Activated CD4-positive, alpha-beta T cell treated with anti-CD3 and anti-CD28 coated beads, Interleukin-2, amount 50 U/mL, for 1 hour (primary cell): ENCODE measurements around the gene APBB2.
"Not testable (repeated sequence)": the region's sequence is repeated elsewhere in the genome, so short reads cannot be mapped to it uniquely, and the experiment has no call there.

Experiments
- DNase-seq: peaks from one replicate; pipeline ENCODE4 v3.0.0-alpha.2; 2020

Gene APBB2

DNA sequence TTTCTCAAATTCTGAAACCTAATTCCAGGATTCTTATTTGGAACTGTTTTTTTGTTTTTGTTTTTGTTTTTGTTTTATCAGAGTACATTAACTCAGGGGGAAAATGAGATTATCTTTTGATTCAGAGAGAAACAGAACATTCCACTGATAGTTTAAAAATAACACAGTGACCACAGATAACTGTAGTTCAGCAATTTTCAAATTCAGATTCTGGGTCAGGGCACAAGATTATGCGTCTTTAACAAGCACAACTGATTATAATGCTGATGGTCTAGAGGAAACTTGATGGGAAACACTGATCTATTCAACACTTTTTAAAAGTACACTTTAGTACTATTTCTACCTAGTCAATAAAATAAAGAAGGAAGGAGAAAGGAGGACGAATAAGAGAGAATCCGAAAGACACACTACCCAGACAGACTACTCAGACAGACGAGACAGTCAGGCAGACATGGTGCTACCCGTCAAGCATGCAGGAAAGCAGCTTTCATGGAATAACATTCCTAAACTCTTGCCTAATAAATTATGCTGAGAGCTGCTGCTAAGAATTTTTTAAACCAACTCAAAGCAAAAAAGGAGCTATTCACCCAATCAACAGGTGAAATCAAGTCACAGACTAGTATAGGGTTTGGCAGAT is 59.0 kb downstream of the APBB2 start:
- DNase-seq = no peak

DNA sequence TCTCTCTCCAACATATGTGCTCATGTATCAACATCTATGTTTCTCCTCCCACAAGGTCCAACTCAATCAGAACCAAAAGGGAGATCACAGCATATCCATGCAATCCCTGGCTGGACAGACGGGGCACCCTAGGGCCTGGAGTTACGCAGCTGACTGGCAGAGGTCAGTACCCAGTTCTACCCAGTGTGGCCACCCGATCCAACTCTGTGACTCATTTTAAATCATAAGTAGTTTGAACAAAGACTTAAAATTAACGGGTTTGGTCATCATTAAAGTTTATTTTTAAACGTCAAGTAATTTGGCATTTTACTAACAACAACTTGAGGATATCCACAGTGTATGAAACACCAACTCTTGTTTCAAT is 59.5 kb downstream of the APBB2 start:
- no peak for DNase-seq

DNA sequence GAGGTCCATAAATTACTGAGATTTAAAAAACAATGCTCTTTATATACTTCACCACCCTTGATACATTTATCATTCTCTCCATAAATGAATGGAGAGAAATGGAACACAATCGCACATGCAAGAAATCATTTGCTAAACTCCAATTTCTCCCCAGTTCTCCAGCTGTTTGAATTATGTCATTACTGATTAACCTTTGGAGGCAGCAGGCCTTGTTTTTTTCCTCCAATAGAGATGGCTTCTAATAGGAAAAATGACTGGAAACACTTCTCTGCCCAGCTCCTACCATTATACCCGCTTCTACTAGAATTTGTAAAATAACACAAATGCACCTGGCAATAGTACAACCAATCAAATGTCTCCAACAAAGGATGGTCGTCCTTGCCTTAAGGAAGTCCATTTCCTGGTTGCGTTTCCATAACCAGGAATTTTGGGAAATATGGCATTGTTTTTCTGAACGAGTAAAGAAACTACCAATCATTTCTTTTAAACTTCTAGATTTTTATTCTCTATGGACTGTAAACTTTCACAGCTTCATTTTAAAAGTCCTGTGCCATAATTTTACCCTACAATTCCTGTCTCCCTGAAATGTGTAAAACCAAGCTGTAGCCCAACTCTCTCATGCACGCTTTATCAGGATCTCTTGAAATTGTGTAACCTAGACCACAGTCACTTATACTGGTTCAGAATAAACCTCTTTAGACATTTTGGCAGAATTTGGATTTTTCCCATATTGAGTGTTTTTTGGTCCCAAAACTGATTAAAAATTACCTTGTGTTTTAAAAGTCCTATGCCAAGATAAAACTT is 60.1 kb downstream of the APBB2 start:
- DNase-seq = no peak

GRCh38 chr4:41150401-41150800 is 63.9 kb downstream of the APBB2 start:
- no peak for DNase-seq

GRCh38 chr4:41149568-41149967 is 64.8 kb downstream of the APBB2 start:
- not testable (repeated sequence) for DNase-seq

GRCh38 chr4:41148931-41149330 is 65.4 kb downstream of the APBB2 start:
- no peak for DNase-seq

- no peak for DNase-seq
These were observed 66.0 kb downstream of the APBB2 start for GRCh38 chr4:41148292-41148691.

DNA sequence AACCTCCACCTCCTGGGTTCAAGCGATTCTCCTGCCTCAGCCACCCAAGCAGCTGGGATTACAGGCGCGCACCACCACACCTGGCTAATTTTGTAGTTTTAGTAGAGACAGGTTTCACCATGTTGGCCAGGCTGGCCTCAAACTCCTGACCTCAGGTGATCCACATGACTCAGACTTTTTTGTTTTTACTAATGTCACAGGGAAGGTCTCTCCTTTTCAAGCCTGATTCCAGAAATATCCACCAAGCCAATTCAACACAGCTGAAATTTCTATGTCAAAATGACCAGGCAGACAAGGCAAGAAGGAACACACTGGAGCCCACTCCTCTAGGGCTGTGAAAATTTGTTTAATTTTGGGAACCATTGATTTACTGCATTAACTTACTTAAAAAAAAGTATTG is 66.8 kb downstream of the APBB2 start:
- DNase-seq = not testable (repeated sequence)

- no peak for DNase-seq
These were observed 67.4 kb downstream of the APBB2 start for GRCh38 chr4:41146716-41147506.

GRCh38 chr4:41146196-41146595 is 68.1 kb downstream of the APBB2 start:
- no peak for DNase-seq

- DNase-seq = no peak
These were observed 68.7 kb downstream of the APBB2 start for GRCh38 chr4:41145571-41146078.

GRCh38 chr4:41144812-41145211 is 69.5 kb downstream of the APBB2 start:
- DNase-seq = no peak

DNA sequence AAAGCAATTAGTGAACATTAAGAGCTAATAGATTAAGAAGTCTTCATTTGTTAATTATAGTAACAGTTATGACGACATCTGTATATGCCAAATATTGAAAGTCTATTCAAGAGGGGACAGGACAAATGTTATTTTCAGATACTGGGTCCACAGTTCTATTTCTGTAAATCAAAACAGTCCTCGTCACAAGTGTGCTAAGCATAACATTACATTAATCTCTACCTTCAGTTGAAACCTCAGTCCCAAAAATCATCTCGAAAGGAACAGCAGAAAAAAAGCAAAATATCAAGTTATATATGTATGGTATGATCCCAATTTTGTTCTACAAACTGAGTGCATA is 70.3 kb downstream of the APBB2 start:
- no peak for DNase-seq

DNA sequence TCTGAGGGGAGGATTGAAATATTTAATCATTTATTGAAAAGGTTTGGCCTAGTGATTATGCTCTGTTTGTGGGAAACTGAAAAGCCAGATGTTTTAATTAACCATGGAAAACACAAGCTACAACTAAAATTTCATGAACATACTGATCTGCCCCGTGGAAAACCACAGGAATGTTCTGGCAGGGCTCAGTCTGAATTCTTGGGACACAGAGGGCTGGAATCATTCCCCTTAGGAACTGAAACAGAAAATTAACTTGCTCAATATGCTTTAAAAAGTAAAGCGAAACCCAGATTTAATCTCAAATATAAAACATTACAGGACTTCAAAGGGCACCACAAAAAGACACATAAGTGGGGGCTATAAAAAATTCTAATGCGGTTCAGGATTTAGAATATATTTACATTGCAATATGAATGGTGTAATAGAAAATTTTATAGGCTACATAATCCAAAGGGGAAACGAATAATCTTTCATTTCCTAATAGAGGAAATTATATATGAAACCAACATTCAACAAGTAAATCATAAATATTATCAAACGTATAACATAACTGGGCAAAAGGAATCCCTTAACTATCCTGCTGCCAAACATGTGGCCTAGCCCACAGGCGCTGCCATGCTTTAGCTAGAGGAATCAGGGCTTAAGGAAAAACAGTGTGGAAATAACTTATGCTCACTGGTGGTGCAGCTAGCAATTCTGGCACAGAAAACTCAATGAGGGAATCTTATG is 70.9 kb downstream of the APBB2 start:
- no peak for DNase-seq

DNA sequence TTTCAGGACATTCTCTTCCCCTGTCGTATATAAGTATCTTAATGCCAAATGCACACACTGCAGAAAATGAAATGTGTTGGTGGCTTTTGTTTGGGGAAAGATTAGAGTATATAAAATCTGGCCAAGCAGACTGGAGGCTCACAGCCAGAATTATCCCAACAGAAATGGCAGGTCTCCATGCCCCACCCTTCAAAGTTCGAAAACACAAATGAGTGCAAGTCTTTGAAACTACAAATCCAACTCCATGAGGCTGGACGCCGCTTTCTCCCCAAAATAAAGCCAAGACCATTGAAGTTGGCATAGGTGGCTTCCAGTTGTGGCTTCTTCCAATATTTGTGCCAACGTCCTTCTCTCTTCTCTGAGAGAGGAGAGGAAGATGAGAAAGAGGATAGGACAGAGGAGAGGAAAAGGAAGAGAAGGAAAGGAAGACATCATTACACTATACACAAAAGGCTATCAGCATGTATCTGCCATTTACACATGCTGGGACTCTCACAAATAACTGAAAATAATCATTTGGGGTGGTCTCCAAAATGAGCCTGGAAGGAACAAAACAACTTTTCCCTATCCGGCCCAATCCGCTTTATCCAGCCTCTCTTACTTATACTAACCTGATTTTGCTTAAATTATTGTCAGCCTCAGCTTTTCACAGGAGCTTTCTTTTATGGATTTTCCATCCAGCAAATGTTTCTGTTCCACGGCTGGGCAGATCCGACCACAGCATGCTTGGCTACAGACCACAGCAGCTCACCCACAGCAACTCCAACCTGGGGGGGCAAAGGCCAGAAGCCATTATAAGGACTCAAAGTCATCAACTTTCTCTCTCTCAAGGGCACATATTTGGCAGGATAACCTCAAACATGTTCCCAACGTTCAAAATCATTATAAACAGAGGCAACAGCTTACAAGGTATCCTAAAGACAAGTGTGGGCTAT is 71.7 kb downstream of the APBB2 start:
- no peak for DNase-seq

GRCh38 chr4:41141900-41142299 is 72.4 kb downstream of the APBB2 start:
- DNase-seq = no peak

DNA sequence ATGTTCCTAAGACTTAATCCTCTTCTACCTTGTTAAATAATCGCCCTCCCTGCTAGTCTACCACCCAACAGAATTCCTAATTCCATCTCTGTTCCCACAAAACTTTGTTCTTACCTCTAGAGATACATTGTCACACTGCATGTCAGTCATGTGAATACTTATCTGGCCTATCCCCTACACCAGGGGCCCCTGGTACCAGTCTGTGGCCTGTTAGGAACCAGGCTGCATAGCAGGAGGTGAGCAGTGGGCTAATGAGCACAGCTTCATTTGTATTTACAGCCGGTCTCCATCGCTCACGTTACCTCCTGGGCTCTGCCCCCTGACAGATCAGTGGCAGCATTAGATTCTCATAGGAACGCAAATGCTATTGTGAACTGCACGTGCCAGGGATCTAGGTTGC is 73.9 kb downstream of the APBB2 start:
- DNase-seq = no peak

DNA sequence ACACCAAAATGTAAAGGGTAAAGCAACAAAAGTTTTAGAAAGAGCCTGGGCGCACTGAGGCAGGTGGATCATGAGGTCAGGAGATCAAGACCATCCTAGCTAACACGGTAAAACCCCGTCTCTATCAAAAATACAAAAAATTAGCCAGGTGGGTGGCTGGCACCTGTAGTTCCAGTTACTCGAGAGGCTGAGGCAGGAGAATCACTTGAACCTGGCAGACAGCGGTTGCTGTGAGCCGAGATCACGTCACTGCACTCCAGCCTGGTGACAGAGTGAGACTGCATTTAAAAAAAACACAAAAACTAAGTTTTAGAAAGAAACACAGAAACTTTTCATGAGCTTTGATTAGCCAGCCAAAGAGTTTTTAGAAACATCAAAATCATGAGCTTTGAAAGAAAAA is 76.5 kb downstream of the APBB2 start:
- DNase-seq = no peak

DNA sequence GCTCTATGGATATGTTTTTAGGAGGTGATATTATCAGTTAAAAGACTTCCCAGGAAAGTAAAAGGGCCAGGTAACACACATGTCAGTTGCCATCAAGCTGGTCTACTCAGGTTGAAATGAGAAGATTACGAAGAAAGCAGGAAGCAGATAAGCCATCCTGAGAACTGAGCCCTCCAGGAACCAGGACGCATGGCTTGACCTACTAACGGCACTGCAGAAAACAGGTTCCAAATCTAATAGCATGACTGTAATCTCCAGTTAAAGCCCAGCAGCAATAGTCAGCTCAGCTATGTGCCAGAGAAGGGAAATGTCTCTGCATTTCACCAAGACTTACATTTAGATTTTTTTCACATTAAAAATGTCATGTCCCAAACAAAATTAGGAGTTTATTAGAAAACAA is 77.9 kb downstream of the APBB2 start:
- DNase-seq = no peak

GRCh38 chr4:41135801-41136200 is 78.5 kb downstream of the APBB2 start:
- DNase-seq = no peak

DNA sequence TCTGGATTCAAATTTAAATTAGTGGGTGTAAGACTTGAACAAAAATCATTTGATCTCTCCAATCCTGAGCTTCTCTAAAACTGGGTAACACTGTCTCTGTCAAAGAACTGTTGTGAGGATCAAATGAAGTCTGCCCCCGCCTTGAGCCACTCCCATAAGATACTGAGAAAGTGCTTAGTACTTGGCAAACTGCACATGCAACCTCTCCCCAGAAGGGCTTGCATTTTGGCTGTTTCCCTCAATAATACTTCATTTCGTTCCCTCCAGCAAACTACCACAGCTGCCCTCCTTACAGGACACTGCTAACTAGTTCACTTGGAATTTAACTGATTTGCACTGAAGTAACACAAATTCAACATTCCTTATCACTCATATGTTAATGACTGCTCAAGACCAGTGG is 79.8 kb downstream of the APBB2 start:
- no peak for DNase-seq

DNA sequence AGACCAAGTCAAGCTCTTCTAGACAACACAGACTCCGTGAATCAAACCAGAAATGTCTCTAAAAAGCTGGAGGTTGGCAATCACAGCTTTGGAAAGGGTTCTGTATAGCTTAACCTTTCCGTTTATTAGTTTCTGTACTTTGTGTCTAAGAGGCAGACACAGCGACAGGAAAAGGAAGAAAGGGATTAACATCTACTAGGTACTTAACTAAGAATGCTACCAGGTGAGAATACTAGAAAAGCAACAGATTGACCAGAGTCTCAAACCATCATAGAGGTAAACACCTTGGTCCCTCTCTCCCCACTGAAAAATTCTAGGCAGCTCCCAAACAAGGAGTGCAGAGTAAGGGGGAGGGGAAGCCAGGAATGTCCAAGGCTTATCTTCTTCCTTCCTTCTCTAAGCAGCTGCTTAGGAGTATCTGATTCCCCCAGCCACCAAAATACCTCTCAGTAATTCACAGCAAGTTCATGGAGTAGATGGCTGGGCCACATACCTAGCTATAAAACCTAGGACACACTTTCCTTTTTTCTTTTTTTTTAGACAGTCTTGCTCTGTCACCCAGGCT is 80.8 kb downstream of the APBB2 start:
- no peak for DNase-seq
